Neutrophil (primary cell): Measurements from ENCODE around the gene SIK2.

Experiments
- H3K27ac ChIP-seq: fragments of 200-600 bp; sonication (generic); 2 replicates; pipeline ENCODE4 v1.5.1; 2016; ENCODE audit warnings: mild to moderate bottlenecking, moderate library complexity
- H3K27me3 ChIP-seq: fragments of 200-600 bp; sonication (generic); 2 replicates; pipeline ENCODE4 v1.6.0; 2016; ENCODE audit warnings: mild to moderate bottlenecking
- H3K36me3 ChIP-seq: fragments of 200-600 bp; sonication (generic); 2 replicates; pipeline ENCODE4 v1.5.1; 2017
- H3K4me1 ChIP-seq, 2 experiments: fragments of 200-600 bp in 1 of 2; sonication (generic) in 1 of 2; 1 replicate in 1 of 2; 2 replicates in 1 of 2; pipeline versions ENCODE4 v1.5.1 to v1.6.1; 2013 to 2016; ENCODE audit warnings: low read depth in 1 of 2, low read length in 1 of 2, mild to moderate bottlenecking in 1 of 2, moderate library complexity in 1 of 2; ENCODE audit not compliant: control insufficient read depth in 1 of 2, insufficient read depth in 1 of 2
- H3K4me3 ChIP-seq, 2 experiments: fragments of 200-600 bp in 1 of 2; sonication (generic) in 1 of 2; 1 replicate in 1 of 2; 2 replicates in 1 of 2; pipeline ENCODE4 v1.5.1; 2013 to 2016; ENCODE audit warnings: low read depth in 1 of 2, low read length in 1 of 2, mild to moderate bottlenecking in 1 of 2, moderate library complexity in 1 of 2
- H3K9me3 ChIP-seq: fragments of 200-600 bp; sonication (generic); 2 replicates; pipeline ENCODE4 v1.5.1; 2016
- CTCF ChIP-seq: fragments of 200-600 bp; sonication (generic); IDR thresholded peaks from 2 replicates; pipeline ENCODE4 v1.5.1; 2016; ENCODE audit warnings: antibody characterized with exemption

The SIK2 gene

GRCh38 chr11:111631666-111632039, 29.4 kb downstream of the SIK2 start:
- Histone ChIP-seq H3K4me3 (no peak overlapping the region), H3K36me3 (no peaks in the 10 kb centered on the region), H3K9me3 (no peaks in the 10 kb centered on the region), H3K27me3 (no peaks in the 10 kb centered on the region), H3K27ac (no peak overlapping the region), H3K4me1 (no peaks in the 10 kb centered on the region)
- no peak for TF ChIP-seq CTCF

- H3K4me3 ChIP-seq, result no peak overlapping the region
- no peak for TF ChIP-seq CTCF
- no peaks in the 10 kb centered on the region for H3K27me3 ChIP-seq
- no peak overlapping the region for H3K27ac ChIP-seq
- no peaks in the 10 kb centered on the region for H3K4me1 ChIP-seq
- no peaks in the 10 kb centered on the region for H3K9me3 ChIP-seq
- H3K36me3 ChIP-seq, result no peaks in the 10 kb centered on the region
Measured at GRCh38 chr11:111632516-111633220, 30.4 kb downstream of the SIK2 start.

- no peaks in the 10 kb centered on the region for H3K36me3 ChIP-seq
- H3K4me1 ChIP-seq, result no peaks in the 10 kb centered on the region
- H3K27ac ChIP-seq, result no peak overlapping the region
- H3K9me3 ChIP-seq, result no peaks in the 10 kb centered on the region
- no peak for TF ChIP-seq CTCF
- no peaks in the 10 kb centered on the region for H3K27me3 ChIP-seq
- no peak overlapping the region for H3K4me3 ChIP-seq
Measured at GRCh38 chr11:111633248-111633647, 31.0 kb downstream of the SIK2 start.

- no peaks in the 10 kb centered on the region for H3K9me3 ChIP-seq
- no peaks in the 10 kb centered on the region for H3K27me3 ChIP-seq
- no peak for TF ChIP-seq CTCF
- H3K36me3 ChIP-seq, result no peaks in the 10 kb centered on the region
- no peaks in the 10 kb centered on the region for H3K4me1 ChIP-seq
- no peak overlapping the region for H3K4me3 ChIP-seq
- no peak overlapping the region for H3K27ac ChIP-seq
Measured at GRCh38 chr11:111633756-111634362, 31.6 kb downstream of the SIK2 start.

- H3K36me3 ChIP-seq, result no peaks in the 10 kb centered on the region
- no peaks in the 10 kb centered on the region for H3K27me3 ChIP-seq
- H3K4me1 ChIP-seq, result no peaks in the 10 kb centered on the region
- no peak overlapping the region for H3K27ac ChIP-seq
- no peak for TF ChIP-seq CTCF
- no peak overlapping the region for H3K4me3 ChIP-seq
- H3K9me3 ChIP-seq, result no peaks in the 10 kb centered on the region
Measured at GRCh38 chr11:111634981-111635705, 32.9 kb downstream of the SIK2 start.
